Heart left ventricle (tissue), 16 donors: ENCODE data around the gene CDH13. TPM values are rescaled to one million over a fixed set of nuclear protein-coding genes. Genes with fewer than 3 reads are reported as not detected.
A peak's percentile ranks its signal among the peaks of the same experiment; 100 is the strongest.

Source experiments
- ATAC-seq, 4 donors: fragments of 200-7000 bp; cut with Tn5 transposase; one replicate each; pipeline ENCODE4 v1.9.1; 2020 to 2022; ENCODE audit warnings: moderate library complexity in 4 of 4, mild to moderate bottlenecking in 3 of 4, moderate number of reproducible peaks in 1 of 4
- DNase-seq, 5 donors: peaks; one replicate each; pipeline ENCODE4 v3.0.0-alpha.2; 2020
- H3K27ac ChIP-seq, 12 donors: fragments of 200-600 bp; sonication (generic) in 4 of 12; one replicate each; pipeline versions ENCODE4 v1.5.0 to v1.8.0; 2016 to 2022; ENCODE audit warnings: mild to moderate bottlenecking in 2 of 12
- H3K27me3 ChIP-seq, 9 donors: fragments of 200-600 bp; sonication (generic) in 2 of 9; one replicate each; pipeline versions ENCODE4 v1.5.1 to v1.8.0; 2016 to 2022; ENCODE audit warnings: mild to moderate bottlenecking in 3 of 9
- H3K36me3 ChIP-seq, 9 donors: fragments of 200-600 bp; sonication (generic) in 2 of 9; one replicate each; pipeline versions ENCODE4 v1.5.0 to v1.8.0; 2018 to 2022; ENCODE audit warnings: mild to moderate bottlenecking in 2 of 9
- H3K4me1 ChIP-seq, 12 donors: fragments of 200-600 bp; sonication (generic) in 4 of 12; one replicate each; pipeline versions ENCODE4 v1.5.0 to v1.8.0; 2016 to 2022; ENCODE audit warnings: mild to moderate bottlenecking in 3 of 12
- H3K4me3 ChIP-seq, 12 donors: fragments of 200-600 bp; sonication (generic) in 4 of 12; one replicate each; pipeline versions ENCODE4 v1.5.0 to v1.8.0; 2017 to 2022; ENCODE audit warnings: mild to moderate bottlenecking in 9 of 12, moderate library complexity in 4 of 12
- H3K9me3 ChIP-seq, 12 donors: fragments of 200-600 bp; sonication (generic) in 4 of 12; one replicate each; pipeline versions ENCODE4 v1.5.0 to v1.8.0; 2016 to 2022; ENCODE audit warnings: mild to moderate bottlenecking in 1 of 12
- POLR2A ChIP-seq, 2 donors: fragments of 450-650 bp; IDR thresholded peaks; one replicate each; pipeline ENCODE4 v1.6.1; 2017; ENCODE audit warnings: antibody characterized with exemption in 2 of 2, mild to moderate bottlenecking in 2 of 2, moderate library complexity in 2 of 2
- WGBS, 4 donors: extraction: QIAGEN DNeasy Blood & Tissue Kit in 2 of 4; methylation state at CpG; one replicate each; pipeline versions ENCODE4 v1.1.5 to v1.1.7; 2013 to 2018; 5-methylcytosine and 5-hydroxymethylcytosine counted together
- intact Hi-C, 10 donors: fragments of 100-400 bp; cut with DNase I; formaldehyde crosslinking; loops; one replicate each; pipeline versions ENCODE4 v1.11.1 to v1.14.2; 2022
- polyA plus RNA-seq, 2 donors: library from polyadenylated mRNA; stranded (reverse); fragments of 200-250 nt; gene quantifications; one replicate each; pipeline ENCODE4 v1.2.3, GENCODE V29; 2013
- total RNA-seq, 9 donors: library from RNA; depleted of rRNA in 2 of 9; stranded (reverse); fragments of >200 nt in 2 of 9; fragmentation: NEBNext Ultra II Directional in 3 of 9; extraction: Animal tissue kit (Norgen Biotek cat#: 25700) in 3 of 9; gene quantifications; one replicate each; pipeline versions ENCODE4 v1.1.0 to v1.2.4, GENCODE V29; 2016 to 2023
- TF ChIP-seq, protein P1 (sequence below), 12 donors: fragments of 200-600 bp; sonication (generic) in 4 of 12; IDR thresholded peaks; one replicate each; pipeline versions ENCODE4 v1.5.0 to v1.8.0; 2018 to 2022; ENCODE audit warnings: antibody characterized with exemption in 12 of 12, mild to moderate bottlenecking in 5 of 12
- donor health status: ischemic (EF 13 %, LVEDD 7.1; RV severe dilation, severe dysfunction).
- donor health status: healthy with polysubstance abuse.
- donor health status: DM: no; HTN: yes; CAD: no.
- donor health status: DM: no; HTN: no; CAD: no.
- donor health status: ischemic (EF 25% LVEDD 6.9; RV normal size, moderate dysfunction).
- donor health status: ischemic (EF 25% LVEDD 5.7; RV mildly dilated, moderate dysfunction).
- donor health status: healthy.
- donor health status: DM: yes; HTN: yes; CAD: no.
- donor health status: ischemic (EF 35%, LVEDD 5.7; RV mildly dilated, moderate dysfunction).
- donor health status: nonischemic (EF 11% LVEDD 7.7; RV severe dilation, severe dysfunction).
- donor health status: DM: yes; HTN: yes; CAD: no.
- donor health status: PGD.
- donor health status: ischemic (EF 29% LVEDD 5.4; RV normal size, mild dysfunction).
- donor health status: nonischemic (EF 23%, LVEDD 6.1; RV moderate dilation, normal function).

CDH13 gene
- total and polyA plus RNA-seq, 11 donors: 15.0 to 172 (median 137) TPM

DNA sequence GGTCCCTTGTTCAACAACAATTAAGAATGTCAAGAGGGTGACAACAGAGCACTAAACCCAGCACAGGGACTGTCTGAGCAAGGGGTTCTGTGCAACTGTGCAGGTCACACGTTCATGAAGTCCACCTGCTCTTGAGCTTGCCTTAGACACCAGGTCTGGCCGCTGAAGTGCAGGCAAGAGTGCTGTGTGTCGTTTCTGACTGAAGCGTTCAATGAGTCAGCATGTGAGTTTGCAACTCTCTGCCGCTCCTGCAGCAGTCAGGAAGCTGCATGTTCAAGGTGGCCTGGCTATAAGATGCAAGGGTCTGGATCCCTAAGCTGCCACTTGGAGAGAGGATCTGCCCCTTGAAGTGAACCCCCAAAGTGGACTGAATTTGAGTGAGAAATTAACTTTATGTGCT, 848.3 kb downstream of the CDH13 start:
- no peak for ATAC-seq
- Histone ChIP-seq H3K27me3 (no peaks in the 10 kb centered on the region), H3K4me1 (peaks cover 0 to 13% (median 3%) of the 10 kb centered on the region in 12 donors), H3K9me3 (no peaks in the 10 kb centered on the region), H3K4me3 (no peak overlapping the region), H3K27ac (no peak overlapping the region), H3K36me3 (no peaks in the 10 kb centered on the region)
- WGBS, 4 donors: 75 to 87% (median 83%) methylated on average over 5 of the region's 5 CpGs
- TF ChIP-seq, protein P1, sequence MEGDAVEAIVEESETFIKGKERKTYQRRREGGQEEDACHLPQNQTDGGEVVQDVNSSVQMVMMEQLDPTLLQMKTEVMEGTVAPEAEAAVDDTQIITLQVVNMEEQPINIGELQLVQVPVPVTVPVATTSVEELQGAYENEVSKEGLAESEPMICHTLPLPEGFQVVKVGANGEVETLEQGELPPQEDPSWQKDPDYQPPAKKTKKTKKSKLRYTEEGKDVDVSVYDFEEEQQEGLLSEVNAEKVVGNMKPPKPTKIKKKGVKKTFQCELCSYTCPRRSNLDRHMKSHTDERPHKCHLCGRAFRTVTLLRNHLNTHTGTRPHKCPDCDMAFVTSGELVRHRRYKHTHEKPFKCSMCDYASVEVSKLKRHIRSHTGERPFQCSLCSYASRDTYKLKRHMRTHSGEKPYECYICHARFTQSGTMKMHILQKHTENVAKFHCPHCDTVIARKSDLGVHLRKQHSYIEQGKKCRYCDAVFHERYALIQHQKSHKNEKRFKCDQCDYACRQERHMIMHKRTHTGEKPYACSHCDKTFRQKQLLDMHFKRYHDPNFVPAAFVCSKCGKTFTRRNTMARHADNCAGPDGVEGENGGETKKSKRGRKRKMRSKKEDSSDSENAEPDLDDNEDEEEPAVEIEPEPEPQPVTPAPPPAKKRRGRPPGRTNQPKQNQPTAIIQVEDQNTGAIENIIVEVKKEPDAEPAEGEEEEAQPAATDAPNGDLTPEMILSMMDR (IDR thresholded peaks at IDR 0.05): no peak
- TF ChIP-seq POLR2A (IDR thresholded peaks at IDR 0.05): no peak
- intact Hi-C loops: no loop called here
- no peak for DNase-seq

DNA sequence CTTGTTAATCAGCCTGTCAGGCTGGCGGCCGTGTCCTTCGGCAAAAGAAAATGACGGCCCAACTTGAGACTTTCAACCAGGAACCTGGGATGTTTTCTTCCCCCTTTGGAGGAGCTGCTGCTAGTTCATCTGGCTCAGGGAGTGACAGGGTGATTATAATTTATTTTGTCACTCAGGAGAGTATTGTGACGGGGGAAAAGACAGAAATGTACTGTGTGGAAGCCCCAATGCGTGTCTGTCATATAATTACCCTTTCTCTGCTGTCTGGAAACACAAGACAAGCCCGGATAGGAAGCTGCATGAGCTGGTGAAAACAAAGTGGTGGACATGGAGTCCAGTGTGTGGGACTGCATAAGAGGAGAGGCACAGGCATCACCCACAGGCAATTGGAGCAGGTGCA, 854.8 kb downstream of the CDH13 start:
- Histone ChIP-seq H3K4me3 (no peak overlapping the region), H3K27me3 (no peaks in the 10 kb centered on the region), H3K9me3 (no peaks in the 10 kb centered on the region), H3K27ac (no peak overlapping the region), H3K36me3 (peaks cover 0 to under 1% (median 0%) of the 10 kb centered on the region in 9 donors), H3K4me1 (peaks cover 0 to 12% (median 0%) of the 10 kb centered on the region in 12 donors)
- intact Hi-C loops: no loop called here
- TF ChIP-seq, protein P1 (IDR thresholded peaks at IDR 0.05): no peak
- ATAC-seq (no peak), DNase-seq (no peak)
- WGBS, 4 donors: 86 to 93% (median 91%) methylated on average over 7 of the region's 7 CpGs

DNA sequence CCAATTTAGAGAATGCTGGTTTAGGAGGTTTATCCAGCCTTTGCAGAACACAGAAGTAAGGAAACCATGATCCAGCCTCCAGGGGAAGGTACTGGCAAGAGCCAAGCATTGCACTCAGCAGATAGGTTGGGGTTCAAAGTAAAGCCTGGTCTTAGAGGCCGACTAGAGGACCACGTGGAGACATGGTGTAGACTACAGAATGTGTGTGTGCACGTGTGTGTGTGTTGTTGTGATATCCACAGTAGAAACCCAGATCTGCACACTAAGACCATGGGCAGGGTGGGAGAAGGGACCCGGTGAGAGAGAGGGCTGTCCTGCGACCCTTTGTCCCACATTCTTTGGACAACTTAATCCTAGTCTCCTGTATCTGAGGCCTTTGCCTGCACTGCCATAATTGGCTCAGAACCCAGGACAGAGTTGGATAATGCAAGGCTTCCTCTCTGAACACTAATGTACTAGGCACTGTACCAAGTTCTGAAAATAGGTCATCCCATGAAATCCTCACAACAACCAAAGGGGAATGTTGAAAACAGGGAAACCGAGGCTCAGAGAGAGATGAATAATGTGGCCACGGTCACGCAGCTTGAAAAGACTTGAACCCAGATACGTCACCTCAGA, 855.9 kb downstream of the CDH13 start:
- Histone ChIP-seq H3K36me3 (peaks cover 0 to 5% (median 0%) of the 10 kb centered on the region in 9 donors), H3K9me3 (no peaks in the 10 kb centered on the region), H3K4me1 (peaks cover 0 to 12% (median 0%) of the 10 kb centered on the region in 12 donors), H3K27me3 (no peaks in the 10 kb centered on the region), H3K27ac (no peak overlapping the region), H3K4me3 (no peak overlapping the region)
- DNase-seq: no peak
- TF ChIP-seq, protein P1 (IDR thresholded peaks at IDR 0.05): no peak
- TF ChIP-seq POLR2A (IDR thresholded peaks at IDR 0.05): no peak
- ATAC-seq: peak; percentile 79 to 88 (median 84)
- intact Hi-C loops: no loop called here
- 59 to 69% (median 64%) methylated on average over 9 of the region's 9 CpGs for WGBS, 4 donors

DNA sequence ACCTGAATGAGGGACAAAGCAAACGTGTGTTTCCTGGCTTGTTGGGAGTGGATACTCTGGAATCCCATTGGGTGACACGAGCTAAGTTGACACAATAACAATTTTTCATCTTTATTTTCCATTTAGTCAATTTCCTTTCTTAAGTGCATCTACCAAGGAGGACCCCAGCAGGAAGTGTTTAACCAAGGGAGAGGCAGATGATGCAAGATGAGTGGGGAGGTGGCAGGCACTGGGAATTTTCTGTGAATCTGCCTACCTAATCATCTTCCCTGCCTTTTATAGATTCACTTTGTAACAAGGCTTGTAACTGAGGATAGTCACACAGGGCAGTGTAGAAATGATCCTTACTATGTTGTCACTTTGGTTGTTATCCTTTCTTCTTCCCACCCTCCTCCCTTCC, 863.3 kb downstream of the CDH13 start:
- ATAC-seq (no peak), DNase-seq (no peak)
- no peaks in the 10 kb centered on the region for H3K27me3 ChIP-seq
- TF ChIP-seq POLR2A (IDR thresholded peaks at IDR 0.05): no peak
- TF ChIP-seq, protein P1 (IDR thresholded peaks at IDR 0.05): no peak
- H3K4me1 ChIP-seq: no peaks in the 10 kb centered on the region
- no peak overlapping the region for H3K4me3 ChIP-seq
- no peaks in the 10 kb centered on the region for H3K9me3 ChIP-seq
- H3K36me3 ChIP-seq: peaks cover 0 to 5% (median 0%) of the 10 kb centered on the region in 9 donors
- WGBS, 4 donors: 51 to 64% (median 54%) methylated on average over 2 of the region's 2 CpGs
- no peak overlapping the region for H3K27ac ChIP-seq
- intact Hi-C loops: no loop called here
